Peyer's patch (tissue), 4 donors: ENCODE results near the gene HEYL.

ENCODE experiments used
- POLR2A ChIP-seq, 2 donors: fragments of 450-650 bp; IDR thresholded peaks; one replicate each; pipeline ENCODE4 v1.5.1; 2017; ENCODE audit warnings: antibody characterized with exemption in 2 of 2, mild to moderate bottlenecking in 2 of 2, moderate library complexity in 2 of 2
- TF ChIP-seq, protein P1 (sequence below), 6 experiments: fragments of 450-650 bp in 4 of 6; fragments of 200-600 bp in 2 of 6; sonication (generic) in 1 of 6; IDR thresholded peaks; one replicate each; pipeline ENCODE4 v1.5.1; 2017 to 2019; ENCODE audit warnings: antibody characterized with exemption in 6 of 6, mild to moderate bottlenecking in 3 of 6, moderate library complexity in 1 of 6

DNA sequence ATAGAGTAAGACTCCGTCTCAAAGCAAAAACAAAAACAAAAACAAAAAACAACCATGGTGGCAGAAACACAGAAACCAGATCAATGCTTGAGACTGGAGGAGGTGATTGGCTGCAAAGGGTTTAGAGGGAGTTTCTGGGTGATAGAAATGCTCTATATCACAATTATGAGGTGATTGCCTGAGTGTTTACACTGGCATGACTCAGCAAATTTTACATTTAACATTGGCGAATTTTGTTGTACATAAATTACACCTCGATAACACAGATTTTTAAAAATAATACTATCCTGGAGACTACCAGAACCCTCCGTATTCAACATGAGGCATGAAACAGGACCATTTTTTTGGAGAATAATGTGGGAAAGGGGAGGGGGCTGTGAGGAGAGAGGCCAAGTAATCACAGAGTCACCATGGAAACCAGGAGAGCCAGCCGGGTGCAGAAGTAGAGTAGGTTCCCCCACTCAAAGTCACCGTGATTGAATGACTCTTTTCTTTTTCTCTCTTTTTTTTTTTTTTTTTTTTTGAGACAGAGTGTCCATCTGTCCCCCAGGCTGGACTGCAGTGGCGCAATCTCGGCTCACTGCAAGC lies 24.3 kb downstream of the HEYL start:
- TF ChIP-seq, protein P1, sequence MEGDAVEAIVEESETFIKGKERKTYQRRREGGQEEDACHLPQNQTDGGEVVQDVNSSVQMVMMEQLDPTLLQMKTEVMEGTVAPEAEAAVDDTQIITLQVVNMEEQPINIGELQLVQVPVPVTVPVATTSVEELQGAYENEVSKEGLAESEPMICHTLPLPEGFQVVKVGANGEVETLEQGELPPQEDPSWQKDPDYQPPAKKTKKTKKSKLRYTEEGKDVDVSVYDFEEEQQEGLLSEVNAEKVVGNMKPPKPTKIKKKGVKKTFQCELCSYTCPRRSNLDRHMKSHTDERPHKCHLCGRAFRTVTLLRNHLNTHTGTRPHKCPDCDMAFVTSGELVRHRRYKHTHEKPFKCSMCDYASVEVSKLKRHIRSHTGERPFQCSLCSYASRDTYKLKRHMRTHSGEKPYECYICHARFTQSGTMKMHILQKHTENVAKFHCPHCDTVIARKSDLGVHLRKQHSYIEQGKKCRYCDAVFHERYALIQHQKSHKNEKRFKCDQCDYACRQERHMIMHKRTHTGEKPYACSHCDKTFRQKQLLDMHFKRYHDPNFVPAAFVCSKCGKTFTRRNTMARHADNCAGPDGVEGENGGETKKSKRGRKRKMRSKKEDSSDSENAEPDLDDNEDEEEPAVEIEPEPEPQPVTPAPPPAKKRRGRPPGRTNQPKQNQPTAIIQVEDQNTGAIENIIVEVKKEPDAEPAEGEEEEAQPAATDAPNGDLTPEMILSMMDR (IDR thresholded peaks at IDR 0.05), result no peak
- no peak for TF ChIP-seq POLR2A (IDR thresholded peaks at IDR 0.05)
